ENCODE measurements around the gene FRAS1. TPM values are rescaled to one million over a fixed set of nuclear protein-coding genes. Genes with fewer than 3 reads are reported as not detected.

Gene FRAS1
- total RNA-seq, 2 experiments from 2014 or later, result 0.05 to 0.22 TPM

DNA sequence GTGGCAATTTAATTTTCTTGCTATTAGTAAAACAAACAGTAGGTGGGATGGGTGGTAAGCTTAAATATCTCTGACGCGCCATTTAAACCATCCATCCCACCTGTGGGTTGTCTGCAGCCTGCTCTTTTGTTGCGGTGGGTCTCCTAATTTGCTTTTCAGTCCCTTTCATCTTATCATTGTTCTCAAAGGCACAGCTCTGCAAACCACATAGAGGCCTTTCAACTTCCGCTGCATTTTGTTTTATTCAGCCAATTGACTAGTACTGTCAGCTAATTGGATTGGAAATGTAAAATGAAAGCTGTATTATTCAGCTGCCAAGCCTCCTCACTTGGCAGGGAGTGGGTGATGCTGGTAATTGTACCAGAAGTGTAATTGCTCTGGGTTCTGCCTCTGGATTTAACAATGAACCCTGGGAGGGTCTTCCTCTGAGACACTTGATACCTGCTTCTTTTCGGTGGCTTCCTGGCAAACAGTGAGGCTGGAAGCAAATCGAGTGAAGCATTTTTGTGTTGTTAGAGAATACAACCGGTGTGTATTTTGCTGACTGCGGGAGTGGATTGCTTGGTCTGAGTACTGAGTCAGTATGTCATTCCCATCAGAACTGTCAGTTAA, 165.6 kb downstream of the FRAS1 start:
- peaks cover 5% of the 10 kb centered on the region for H3K9me3 Mint-ChIP-seq
- no peaks in the 10 kb centered on the region for H3K4me1 Mint-ChIP-seq (ENCODE audit: low read depth)
- H3K36me3 Mint-ChIP-seq (ENCODE audit: low read depth), result no peaks in the 10 kb centered on the region
- ATAC-seq (no peak), DNase-seq (no peak)
- ChIA-PET CTCF (no interaction called here), POLR2A (no interaction called here)
- intact Hi-C loops (cut with micrococcal nuclease), result no loop called here
- peaks cover 1% of the 10 kb centered on the region for H3K27me3 Mint-ChIP-seq
- no peak overlapping the region for H3K27ac Mint-ChIP-seq
- H3K4me3 Mint-ChIP-seq, result no peak overlapping the region
- TF ChIP-seq, protein P1, sequence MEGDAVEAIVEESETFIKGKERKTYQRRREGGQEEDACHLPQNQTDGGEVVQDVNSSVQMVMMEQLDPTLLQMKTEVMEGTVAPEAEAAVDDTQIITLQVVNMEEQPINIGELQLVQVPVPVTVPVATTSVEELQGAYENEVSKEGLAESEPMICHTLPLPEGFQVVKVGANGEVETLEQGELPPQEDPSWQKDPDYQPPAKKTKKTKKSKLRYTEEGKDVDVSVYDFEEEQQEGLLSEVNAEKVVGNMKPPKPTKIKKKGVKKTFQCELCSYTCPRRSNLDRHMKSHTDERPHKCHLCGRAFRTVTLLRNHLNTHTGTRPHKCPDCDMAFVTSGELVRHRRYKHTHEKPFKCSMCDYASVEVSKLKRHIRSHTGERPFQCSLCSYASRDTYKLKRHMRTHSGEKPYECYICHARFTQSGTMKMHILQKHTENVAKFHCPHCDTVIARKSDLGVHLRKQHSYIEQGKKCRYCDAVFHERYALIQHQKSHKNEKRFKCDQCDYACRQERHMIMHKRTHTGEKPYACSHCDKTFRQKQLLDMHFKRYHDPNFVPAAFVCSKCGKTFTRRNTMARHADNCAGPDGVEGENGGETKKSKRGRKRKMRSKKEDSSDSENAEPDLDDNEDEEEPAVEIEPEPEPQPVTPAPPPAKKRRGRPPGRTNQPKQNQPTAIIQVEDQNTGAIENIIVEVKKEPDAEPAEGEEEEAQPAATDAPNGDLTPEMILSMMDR (IDR thresholded peaks at IDR 0.05), result no peak

DNA sequence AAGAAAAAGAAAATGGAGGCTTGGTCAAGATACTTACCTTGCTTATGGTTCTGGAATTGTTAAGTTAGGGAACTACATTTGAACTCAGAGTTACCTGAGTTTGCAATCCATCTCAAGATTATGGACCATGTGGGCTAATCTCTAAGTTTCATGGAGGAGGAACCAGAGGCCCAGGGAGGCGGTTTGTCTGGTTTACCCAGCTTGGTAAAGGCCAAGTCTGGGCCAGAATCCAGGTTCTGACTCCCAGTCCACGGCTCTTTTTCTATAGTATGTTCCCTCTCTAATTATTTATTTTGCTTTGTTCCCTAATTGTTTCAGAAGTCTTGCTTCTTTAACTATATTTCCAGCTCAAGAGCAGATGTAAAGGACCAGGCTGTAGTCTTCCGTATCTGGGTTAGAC, 168.1 kb downstream of the FRAS1 start:
- POLR2A ChIA-PET, result no interaction called here
- DNase-seq (no peak), ATAC-seq (no peak)
- H3K4me3 Mint-ChIP-seq, result no peak overlapping the region
- peaks cover 1% of the 10 kb centered on the region for H3K27me3 Mint-ChIP-seq
- H3K36me3 Mint-ChIP-seq (ENCODE audit: low read depth), result no peaks in the 10 kb centered on the region
- CTCF ChIA-PET, result no interaction called here
- H3K4me1 Mint-ChIP-seq (ENCODE audit: low read depth), result no peaks in the 10 kb centered on the region
- TF ChIP-seq, protein P1 (IDR thresholded peaks at IDR 0.05), result no peak
- no peak overlapping the region for H3K27ac Mint-ChIP-seq
- intact Hi-C loops (cut with micrococcal nuclease), result no loop called here
- H3K9me3 Mint-ChIP-seq, result peaks cover 5% of the 10 kb centered on the region

DNA sequence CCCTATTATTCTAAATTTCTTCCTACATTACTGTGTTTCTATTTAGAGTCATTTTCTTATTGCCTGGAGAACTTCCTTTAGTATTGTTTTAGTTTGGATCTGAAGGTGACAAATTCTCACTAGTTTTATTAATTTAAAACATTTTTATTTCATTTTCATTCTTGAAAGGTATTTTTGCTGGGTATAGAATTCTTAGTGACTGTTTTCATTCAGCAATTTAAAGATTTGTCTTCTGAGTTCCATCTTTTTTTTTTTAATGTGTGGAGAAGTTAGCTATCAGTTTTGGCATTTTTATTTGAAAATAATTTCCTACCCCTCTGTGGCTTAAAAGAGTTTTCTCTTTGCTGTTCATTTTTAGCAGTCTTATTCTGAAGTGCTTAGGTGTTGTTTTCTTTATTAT, 169.2 kb downstream of the FRAS1 start:
- H3K36me3 Mint-ChIP-seq (ENCODE audit: low read depth), result no peaks in the 10 kb centered on the region
- no peak overlapping the region for H3K4me3 Mint-ChIP-seq
- no peak for ATAC-seq
- no peak overlapping the region for H3K27ac Mint-ChIP-seq
- CTCF ChIA-PET, result no interaction called here
- TF ChIP-seq, protein P1 (IDR thresholded peaks at IDR 0.05), result no peak
- POLR2A ChIA-PET, result no interaction called here
- peaks cover 5% of the 10 kb centered on the region for H3K9me3 Mint-ChIP-seq
- no peak for DNase-seq
- peaks cover 1% of the 10 kb centered on the region for H3K27me3 Mint-ChIP-seq
- intact Hi-C loops (cut with micrococcal nuclease), result no loop called here
- H3K4me1 Mint-ChIP-seq (ENCODE audit: low read depth), result no peaks in the 10 kb centered on the region

DNA sequence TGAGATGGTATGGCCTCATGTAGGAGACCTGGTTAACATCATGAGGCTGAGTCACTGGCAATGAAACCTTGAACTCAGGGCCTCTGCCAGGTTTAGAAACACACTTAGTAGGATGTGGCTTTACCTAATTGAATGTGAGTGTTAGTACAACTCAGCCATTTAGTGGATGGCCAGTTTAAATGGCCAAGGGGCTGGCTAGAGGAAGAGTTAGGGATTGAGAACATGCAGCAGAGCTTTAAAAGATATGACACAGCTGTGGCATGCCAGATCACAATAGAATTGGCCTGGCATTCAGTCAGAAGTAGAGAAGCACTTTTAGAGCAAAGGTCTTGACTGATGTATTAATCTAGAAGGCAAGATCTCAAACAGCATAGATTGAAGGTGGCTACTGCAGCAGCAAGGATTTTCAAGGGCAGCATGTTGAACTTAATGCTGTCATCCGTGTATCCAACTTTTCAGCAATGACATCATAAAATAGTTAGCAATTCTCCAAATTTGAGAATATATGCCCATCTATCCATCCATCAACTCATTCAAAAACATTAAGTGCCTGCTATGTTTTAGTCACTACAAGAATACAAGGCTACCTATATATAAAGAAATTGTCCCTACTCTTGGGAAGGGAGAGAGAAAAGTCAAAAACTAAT, 170.4 kb downstream of the FRAS1 start:
- TF ChIP-seq, protein P1 (IDR thresholded peaks at IDR 0.05), result no peak
- Mint-ChIP-seq H3K36me3 (ENCODE audit: low read depth) (no peaks in the 10 kb centered on the region), H3K9me3 (peaks cover 5% of the 10 kb centered on the region), H3K4me1 (ENCODE audit: low read depth) (no peaks in the 10 kb centered on the region), H3K27ac (no peak overlapping the region), H3K27me3 (peaks cover 1% of the 10 kb centered on the region), H3K4me3 (no peak overlapping the region)
- no peak for DNase-seq
- POLR2A ChIA-PET, result interaction anchor here (0.6 kb wide), 1 partner anchor 20 kb away, joined by 3 read pairs; no protein-coding TSS in a partner anchor
- intact Hi-C loops (cut with micrococcal nuclease), result no loop called here
- CTCF ChIA-PET, result no interaction called here
- no peak for ATAC-seq

DNA sequence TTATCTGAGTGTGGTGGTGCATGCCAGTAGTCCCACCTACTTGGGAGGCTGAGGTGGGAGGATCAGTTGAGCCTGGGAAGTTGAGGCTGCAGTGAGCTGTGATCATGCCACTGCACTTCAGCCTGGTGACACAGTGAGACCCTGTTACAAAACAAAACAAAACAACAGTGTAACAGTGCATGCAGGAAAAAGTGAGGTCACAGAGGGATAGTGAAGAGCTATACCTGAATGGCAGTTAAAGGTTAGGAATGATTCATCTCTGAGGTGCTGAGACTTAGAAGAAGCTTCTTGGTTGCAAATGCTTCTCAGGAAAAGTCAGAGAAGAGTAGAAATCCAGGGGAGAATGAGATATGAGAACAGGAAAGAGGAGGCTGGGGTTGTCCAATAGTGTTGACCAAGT, 178.7 kb downstream of the FRAS1 start:
- ChIA-PET POLR2A (no interaction called here), CTCF (no interaction called here)
- Mint-ChIP-seq H3K27me3 (no peaks in the 10 kb centered on the region), H3K4me1 (ENCODE audit: low read depth) (no peaks in the 10 kb centered on the region), H3K36me3 (ENCODE audit: low read depth) (no peaks in the 10 kb centered on the region), H3K27ac (no peak overlapping the region), H3K9me3 (no peaks in the 10 kb centered on the region), H3K4me3 (no peak overlapping the region)
- no peak for ATAC-seq
- TF ChIP-seq, protein P1 (IDR thresholded peaks at IDR 0.05), result no peak
- DNase-seq, result no peak
- intact Hi-C loops (cut with micrococcal nuclease), result no loop called here

Measured in activated CD8-positive, alpha-beta T cell treated with anti-CD3 and anti-CD28 coated beads for 36 hours (primary cell).